ENCODE measurements around the gene AGR3.
A peak's percentile ranks its signal among the peaks of the same experiment; 100 is the strongest.

AGR3 gene

DNA sequence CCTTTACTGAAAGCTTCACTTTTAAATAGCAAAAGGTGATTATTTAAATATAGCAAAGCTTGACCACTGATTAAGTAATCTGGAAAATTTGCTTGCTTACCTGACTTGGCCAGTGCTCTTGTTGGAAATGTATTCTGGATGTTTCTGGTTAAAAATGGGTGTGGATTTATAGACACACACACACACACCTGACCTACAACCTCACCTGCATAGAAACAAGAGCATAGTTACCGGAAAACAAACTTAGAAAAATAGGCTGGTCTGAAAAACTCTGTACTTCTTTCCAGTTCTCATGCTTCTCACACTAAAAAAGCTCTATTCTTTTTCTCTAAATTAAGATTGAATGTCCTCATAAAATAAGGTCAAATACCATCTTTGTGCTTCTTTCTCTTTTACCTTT is at the start of gene AGR3:
Gene AGR3, minus strand, starts transcription at position 140 of the 400 bp plus-strand sequence. CDS start 3,365 bp downstream, outside the sequence.
- CTCF ChIA-PET, result interaction anchor here (0.6 to 0.7 kb wide), 2 partner anchors 187 to 534 kb away, joined by 3 to 6 read pairs; no protein-coding TSS in a partner anchor
- no peak for DNase-seq (ENCODE audit: extremely low spot score)
- POLR2A ChIA-PET, result no interaction called here
- TF ChIP-seq FOXK2 (IDR thresholded peaks at IDR 0.05) (no peak), LEF1 (IDR thresholded peaks at IDR 0.05; ENCODE audit: borderline replicate concordance) (no peak), FOXM1 (IDR thresholded peaks at IDR 0.05; ENCODE audit: borderline replicate concordance) (no peak), BHLHE40 (IDR thresholded peaks at IDR 0.05; ENCODE audit: borderline replicate concordance) (no peak), SUZ12 (IDR thresholded peaks at IDR 0.05) (no peak), TARDBP (IDR thresholded peaks at IDR 0.05) (no peak), NFRKB (IDR thresholded peaks at IDR 0.05) (no peak), CTBP1 (IDR thresholded peaks at IDR 0.05; ENCODE audit: borderline replicate concordance) (no peak), HDGF (IDR thresholded peaks at IDR 0.05; ENCODE audit: borderline replicate concordance) (no peak), L3MBTL2 (conservative IDR thresholded peaks at IDR 0.05) (no peak), FOXA1 (IDR thresholded peaks at IDR 0.05) (no peak), ARNT (IDR thresholded peaks at IDR 0.05) (no peak), ELF4 (IDR thresholded peaks at IDR 0.05) (no peak), SP1 (IDR thresholded peaks at IDR 0.05) (no peak), ZNF384 (IDR thresholded peaks at IDR 0.05) (no peak)
- TF ChIP-seq, protein P1, sequence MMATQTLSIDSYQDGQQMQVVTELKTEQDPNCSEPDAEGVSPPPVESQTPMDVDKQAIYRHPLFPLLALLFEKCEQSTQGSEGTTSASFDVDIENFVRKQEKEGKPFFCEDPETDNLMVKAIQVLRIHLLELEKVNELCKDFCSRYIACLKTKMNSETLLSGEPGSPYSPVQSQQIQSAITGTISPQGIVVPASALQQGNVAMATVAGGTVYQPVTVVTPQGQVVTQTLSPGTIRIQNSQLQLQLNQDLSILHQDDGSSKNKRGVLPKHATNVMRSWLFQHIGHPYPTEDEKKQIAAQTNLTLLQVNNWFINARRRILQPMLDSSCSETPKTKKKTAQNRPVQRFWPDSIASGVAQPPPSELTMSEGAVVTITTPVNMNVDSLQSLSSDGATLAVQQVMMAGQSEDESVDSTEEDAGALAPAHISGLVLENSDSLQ (IDR thresholded peaks at IDR 0.05), result no peak

DNA sequence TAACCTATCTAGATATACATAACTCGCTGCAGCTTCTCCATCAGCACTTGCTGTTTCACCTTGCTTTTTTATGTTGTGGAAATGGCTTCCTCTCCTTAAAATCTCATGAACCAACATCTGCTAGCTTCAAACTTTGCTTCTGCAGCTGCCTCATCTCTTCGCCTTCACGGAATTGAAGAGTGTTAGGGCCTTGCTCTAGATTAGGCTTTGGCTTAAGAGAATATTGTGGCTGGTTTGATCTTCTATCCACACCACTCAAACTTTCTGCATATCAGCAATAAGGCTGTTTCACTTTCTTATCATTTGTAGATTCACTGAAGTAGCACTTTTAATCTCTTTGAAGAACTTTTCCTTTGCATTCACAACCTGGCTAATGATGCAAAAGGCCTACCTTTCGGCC is 49.2 kb upstream of the AGR3 start:
- TF ChIP-seq ARNT (IDR thresholded peaks at IDR 0.05) (no peak), ELF4 (IDR thresholded peaks at IDR 0.05) (no peak), TARDBP (IDR thresholded peaks at IDR 0.05) (no peak), L3MBTL2 (conservative IDR thresholded peaks at IDR 0.05) (no peak), CTBP1 (IDR thresholded peaks at IDR 0.05; ENCODE audit: borderline replicate concordance) (no peak), FOXM1 (IDR thresholded peaks at IDR 0.05; ENCODE audit: borderline replicate concordance) (no peak), FOXK2 (IDR thresholded peaks at IDR 0.05) (no peak), HDGF (IDR thresholded peaks at IDR 0.05; ENCODE audit: borderline replicate concordance) (no peak), LEF1 (IDR thresholded peaks at IDR 0.05; ENCODE audit: borderline replicate concordance) (no peak)
- no peak for DNase-seq (ENCODE audit: extremely low spot score)
- POLR2A ChIA-PET, result no interaction called here
- CTCF ChIA-PET, result no interaction called here

DNA sequence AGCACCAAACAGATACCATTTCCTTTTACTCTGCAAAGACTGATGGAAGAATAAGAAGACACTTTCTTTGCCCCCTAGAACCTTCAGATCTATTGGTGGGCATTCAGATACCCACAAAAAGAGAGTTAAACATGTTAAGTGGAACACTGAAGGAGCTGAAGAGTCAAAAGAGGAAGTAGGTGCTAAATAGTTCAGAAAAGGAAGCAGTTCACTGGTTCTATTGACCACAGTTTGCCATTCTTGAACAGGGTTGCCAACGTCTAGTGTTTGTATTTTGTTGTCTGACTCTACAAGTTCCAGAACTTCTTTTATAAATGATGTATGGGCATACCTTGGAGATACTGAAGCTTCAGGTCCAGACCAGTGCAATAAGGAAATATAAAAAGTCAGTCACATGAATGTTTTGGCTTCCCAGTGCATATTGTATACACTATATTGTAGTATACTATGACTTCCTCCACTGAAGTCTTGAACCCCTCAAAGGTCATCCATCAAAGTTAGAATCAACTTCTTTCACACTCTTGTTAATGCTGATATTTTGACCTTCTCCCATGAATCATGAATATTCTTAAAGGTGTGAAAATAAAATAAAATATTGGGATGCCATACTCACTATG is 47.5 kb upstream of the AGR3 start:
- ChIA-PET CTCF (no interaction called here), POLR2A (no interaction called here)
- DNase-seq (ENCODE audit: extremely low spot score), result no peak
- TF ChIP-seq L3MBTL2 (conservative IDR thresholded peaks at IDR 0.05) (no peak), BHLHE40 (IDR thresholded peaks at IDR 0.05; ENCODE audit: borderline replicate concordance) (no peak), TARDBP (IDR thresholded peaks at IDR 0.05) (no peak), FOXK2 (IDR thresholded peaks at IDR 0.05) (no peak), ELF4 (IDR thresholded peaks at IDR 0.05) (no peak), SP1 (IDR thresholded peaks at IDR 0.05) (no peak), ARNT (IDR thresholded peaks at IDR 0.05) (no peak), HDGF (IDR thresholded peaks at IDR 0.05; ENCODE audit: borderline replicate concordance) (no peak), ZNF384 (IDR thresholded peaks at IDR 0.05) (no peak), NFRKB (IDR thresholded peaks at IDR 0.05) (no peak), SUZ12 (IDR thresholded peaks at IDR 0.05) (no peak), FOXM1 (IDR thresholded peaks at IDR 0.05; ENCODE audit: borderline replicate concordance) (no peak), CTBP1 (IDR thresholded peaks at IDR 0.05; ENCODE audit: borderline replicate concordance) (no peak)

DNA sequence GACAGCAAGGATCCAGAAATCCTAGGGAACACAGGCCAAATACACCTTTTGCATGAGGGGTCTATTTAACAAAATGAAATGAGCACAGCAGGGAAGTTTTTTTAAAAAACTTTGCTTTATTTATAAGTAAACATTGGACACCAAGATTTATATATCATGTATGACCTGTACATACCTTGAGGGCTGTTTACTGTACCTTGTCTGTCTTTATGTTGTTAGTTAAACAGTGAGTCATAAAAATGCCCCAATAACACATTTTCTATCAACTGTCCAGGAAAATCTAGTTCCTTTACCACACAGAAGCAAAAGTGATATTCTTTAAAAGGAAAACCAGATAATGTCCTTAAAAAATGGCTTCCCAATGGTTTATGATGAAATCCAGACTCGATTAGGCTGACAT is 45.1 kb upstream of the AGR3 start:
- TF ChIP-seq ELF4 (IDR thresholded peaks at IDR 0.05), result no peak
- TF ChIP-seq L3MBTL2 (conservative IDR thresholded peaks at IDR 0.05), result no peak
- no peak for TF ChIP-seq HDGF (IDR thresholded peaks at IDR 0.05; ENCODE audit: borderline replicate concordance)
- no peak for TF ChIP-seq FOXM1 (IDR thresholded peaks at IDR 0.05; ENCODE audit: borderline replicate concordance)
- TF ChIP-seq TARDBP (IDR thresholded peaks at IDR 0.05), result no peak
- TF ChIP-seq FOXK2 (IDR thresholded peaks at IDR 0.05), result no peak
- no peak for TF ChIP-seq ARNT (IDR thresholded peaks at IDR 0.05)
- TF ChIP-seq ZNF384 (IDR thresholded peaks at IDR 0.05), result no peak
- TF ChIP-seq BHLHE40 (IDR thresholded peaks at IDR 0.05; ENCODE audit: borderline replicate concordance), result no peak
- TF ChIP-seq CTBP1 (IDR thresholded peaks at IDR 0.05; ENCODE audit: borderline replicate concordance), result no peak
- TF ChIP-seq LEF1 (IDR thresholded peaks at IDR 0.05; ENCODE audit: borderline replicate concordance), result no peak
- TF ChIP-seq FOXA1 (IDR thresholded peaks at IDR 0.05), result no peak
- TF ChIP-seq, protein P1 (IDR thresholded peaks at IDR 0.05), result no peak
- TF ChIP-seq SP1 (IDR thresholded peaks at IDR 0.05), result no peak
- no peak for TF ChIP-seq NFRKB (IDR thresholded peaks at IDR 0.05)
- CTCF ChIA-PET, result no interaction called here
- POLR2A ChIA-PET, result no interaction called here
- DNase-seq (ENCODE audit: extremely low spot score), result no peak

DNA sequence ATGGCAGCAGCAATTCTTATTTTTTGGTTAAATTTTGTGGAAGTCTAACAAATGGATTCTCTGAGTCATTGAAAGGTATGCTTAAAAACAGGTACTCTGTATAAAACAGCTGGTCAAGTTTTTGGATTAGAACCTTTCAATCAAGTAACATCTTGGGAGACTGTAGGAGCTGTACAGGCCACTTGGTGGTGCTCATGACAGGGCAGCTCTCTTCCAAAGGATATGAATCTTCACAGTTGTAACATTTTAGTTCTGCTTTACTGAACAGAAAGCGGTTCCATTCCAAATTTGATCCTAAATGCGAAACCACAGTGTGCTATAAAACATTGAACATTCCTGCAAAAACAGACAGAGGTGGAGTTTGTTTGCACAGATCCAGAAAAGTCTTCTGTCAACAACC is 44.5 kb upstream of the AGR3 start:
- no peak for TF ChIP-seq LEF1 (IDR thresholded peaks at IDR 0.05; ENCODE audit: borderline replicate concordance)
- TF ChIP-seq, protein P1 (IDR thresholded peaks at IDR 0.05), result peak; percentile 36; the same call in 1 of the 2 replicates
- TF ChIP-seq FOXA1 (IDR thresholded peaks at IDR 0.05), result no peak
- TF ChIP-seq FOXM1 (IDR thresholded peaks at IDR 0.05; ENCODE audit: borderline replicate concordance), result no peak
- no peak for TF ChIP-seq SUZ12 (IDR thresholded peaks at IDR 0.05)
- no peak for TF ChIP-seq FOXK2 (IDR thresholded peaks at IDR 0.05)
- peak; percentile 30 for DNase-seq (ENCODE audit: extremely low spot score)
- ChIA-PET CTCF (interaction anchor here (0.6 kb wide), 1 partner anchor 541 kb away, joined by 4 read pairs; no protein-coding TSS in a partner anchor), POLR2A (no interaction called here)

DNA sequence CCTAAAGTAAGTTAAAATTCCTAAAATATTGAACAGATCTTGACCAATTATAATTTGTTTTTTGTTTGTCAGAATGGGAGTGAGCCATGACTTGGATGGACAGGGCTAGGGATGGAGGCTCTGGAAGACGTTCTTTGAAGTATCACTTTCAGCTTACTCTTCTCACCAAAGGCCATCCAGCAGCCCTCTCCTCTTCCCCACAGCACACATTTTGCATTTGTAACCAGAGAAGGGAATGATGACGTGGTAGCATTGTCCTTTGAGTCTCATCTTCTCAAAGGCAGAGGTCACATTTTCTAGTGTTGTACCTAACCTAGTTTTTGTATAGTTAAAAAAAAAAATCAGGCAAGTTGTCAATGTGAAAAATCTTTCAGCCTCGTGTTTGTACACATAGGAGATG is 43.8 kb upstream of the AGR3 start:
- POLR2A ChIA-PET, result no interaction called here

More for the DNA sequence above, 43.8 kb upstream of the AGR3 start:
- DNase-seq (ENCODE audit: extremely low spot score), result no peak
- CTCF ChIA-PET, result interaction anchor here (0.6 kb wide), 1 partner anchor 540 kb away, joined by 4 read pairs; no protein-coding TSS in a partner anchor
- TF ChIP-seq ELF4 (IDR thresholded peaks at IDR 0.05) (no peak), L3MBTL2 (conservative IDR thresholded peaks at IDR 0.05) (no peak), LEF1 (IDR thresholded peaks at IDR 0.05; ENCODE audit: borderline replicate concordance) (no peak), BHLHE40 (IDR thresholded peaks at IDR 0.05; ENCODE audit: borderline replicate concordance) (no peak), FOXA1 (IDR thresholded peaks at IDR 0.05) (no peak), FOXK2 (IDR thresholded peaks at IDR 0.05) (no peak)
- TF ChIP-seq, protein P1 (IDR thresholded peaks at IDR 0.05), result no peak
